Measurements from ENCODE around the gene YY2.

DNA sequence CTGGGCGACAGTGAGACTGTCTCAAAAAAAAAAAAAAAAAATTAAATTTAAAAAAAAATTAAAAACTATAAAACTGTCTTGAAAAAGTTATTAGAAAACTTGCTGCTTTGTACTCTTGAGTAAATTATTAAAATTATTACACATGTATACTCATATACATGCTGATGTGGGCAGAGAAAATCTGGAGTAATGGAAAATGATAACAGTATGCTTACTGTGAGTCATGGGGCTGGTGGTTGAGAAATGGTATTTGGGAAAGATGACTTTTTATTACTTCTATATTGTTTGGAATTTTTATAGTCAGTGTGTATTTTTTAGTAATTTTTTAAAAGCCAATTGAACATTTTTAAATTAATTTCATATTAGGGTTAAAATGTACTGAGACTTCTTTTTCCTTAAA is 7.5 kb downstream of the YY2 start:
- TF ChIP-seq, protein P1, sequence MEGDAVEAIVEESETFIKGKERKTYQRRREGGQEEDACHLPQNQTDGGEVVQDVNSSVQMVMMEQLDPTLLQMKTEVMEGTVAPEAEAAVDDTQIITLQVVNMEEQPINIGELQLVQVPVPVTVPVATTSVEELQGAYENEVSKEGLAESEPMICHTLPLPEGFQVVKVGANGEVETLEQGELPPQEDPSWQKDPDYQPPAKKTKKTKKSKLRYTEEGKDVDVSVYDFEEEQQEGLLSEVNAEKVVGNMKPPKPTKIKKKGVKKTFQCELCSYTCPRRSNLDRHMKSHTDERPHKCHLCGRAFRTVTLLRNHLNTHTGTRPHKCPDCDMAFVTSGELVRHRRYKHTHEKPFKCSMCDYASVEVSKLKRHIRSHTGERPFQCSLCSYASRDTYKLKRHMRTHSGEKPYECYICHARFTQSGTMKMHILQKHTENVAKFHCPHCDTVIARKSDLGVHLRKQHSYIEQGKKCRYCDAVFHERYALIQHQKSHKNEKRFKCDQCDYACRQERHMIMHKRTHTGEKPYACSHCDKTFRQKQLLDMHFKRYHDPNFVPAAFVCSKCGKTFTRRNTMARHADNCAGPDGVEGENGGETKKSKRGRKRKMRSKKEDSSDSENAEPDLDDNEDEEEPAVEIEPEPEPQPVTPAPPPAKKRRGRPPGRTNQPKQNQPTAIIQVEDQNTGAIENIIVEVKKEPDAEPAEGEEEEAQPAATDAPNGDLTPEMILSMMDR (conservative IDR thresholded peaks at IDR 0.05 in 1 of 2, IDR thresholded peaks at IDR 0.05 in 1 of 2; ENCODE audit: low read depth in 1 of 2, low read length in 2 of 2), result no peak
- no peak for TF ChIP-seq EZH2 (IDR thresholded peaks at IDR 0.05; ENCODE audit: low read length, missing control alignments)

All from fibroblast of lung (primary cell).